Glutamatergic neuron (in vitro differentiated cells): ENCODE data around the gene CDH22. TPM values are rescaled to one million over a fixed set of nuclear protein-coding genes. Genes with fewer than 3 reads are reported as not detected.

Experiments used
- DNase-seq: peaks from one replicate; pipeline ENCODE4 v3.0.0; 2022
- H3K27ac Mint-ChIP-seq: one replicate; pipeline ENCODE4 v1.8.0; 2020; ENCODE audit warnings: mild to moderate bottlenecking, mixed read lengths, inconsistent platforms; ENCODE audit not compliant: unreplicated experiment
- H3K27me3 Mint-ChIP-seq: one replicate; pipeline ENCODE4 v1.8.0; 2020; ENCODE audit warnings: mild to moderate bottlenecking, moderate library complexity, mixed read lengths, inconsistent platforms; ENCODE audit not compliant: unreplicated experiment
- H3K36me3 Mint-ChIP-seq: one replicate; pipeline ENCODE4 v1.8.0; 2020; ENCODE audit warnings: mild to moderate bottlenecking, mixed read lengths, inconsistent platforms; ENCODE audit not compliant: unreplicated experiment
- H3K4me1 Mint-ChIP-seq: one replicate; pipeline ENCODE4 v1.8.0; 2020; ENCODE audit warnings: mild to moderate bottlenecking, low read depth, mixed read lengths, inconsistent platforms; ENCODE audit not compliant: unreplicated experiment
- H3K4me3 Mint-ChIP-seq: one replicate; pipeline ENCODE4 v1.8.0; 2020; ENCODE audit warnings: mild to moderate bottlenecking, mixed read lengths, inconsistent platforms; ENCODE audit not compliant: unreplicated experiment
- H3K9me3 Mint-ChIP-seq: one replicate; pipeline ENCODE4 v1.8.0; 2020; ENCODE audit warnings: mild to moderate bottlenecking, moderate library complexity, mixed read lengths, inconsistent platforms; ENCODE audit not compliant: unreplicated experiment
- CTCF ChIP-seq: fragments of 200-600 bp; sonication (generic); IDR thresholded peaks from one replicate; pipeline ENCODE4 v1.5.0; 2021; ENCODE audit not compliant: partially characterized antibody, unreplicated experiment
- total RNA-seq: library from RNA; stranded (reverse); fragmentation: NEBNext Ultra II Directional; extraction: Animal tissue kit (Norgen Biotek cat#: 25700); gene quantifications from one replicate; pipeline ENCODE4 v1.2.1, GENCODE V29; 2021; ENCODE audit not compliant: unreplicated experiment

CDH22 gene
- total RNA-seq, 1 donor from 2014 or later, result 7.9 TPM

GRCh38 chr20:46202766-46203509, 105.4 kb downstream of the CDH22 start:
- H3K27ac Mint-ChIP-seq, result peak overlapping the region; percentile 23
- H3K4me1 Mint-ChIP-seq, result peaks cover 30% of the 10 kb centered on the region
- peaks cover 10% of the 10 kb centered on the region for H3K27me3 Mint-ChIP-seq
- TF ChIP-seq CTCF, result no peak
- peak overlapping the region; percentile 35 for H3K4me3 Mint-ChIP-seq
- peaks cover 6% of the 10 kb centered on the region for H3K36me3 Mint-ChIP-seq
- peaks cover 15% of the 10 kb centered on the region for H3K9me3 Mint-ChIP-seq
- DNase-seq, result no peak

GRCh38 chr20:46200582-46201570, 107.4 kb downstream of the CDH22 start:
- H3K9me3 Mint-ChIP-seq, result peaks cover 15% of the 10 kb centered on the region
- H3K27ac Mint-ChIP-seq, result no peak overlapping the region
- H3K4me3 Mint-ChIP-seq, result no peak overlapping the region
- TF ChIP-seq CTCF, result no peak
- DNase-seq, result no peak
- H3K36me3 Mint-ChIP-seq, result peaks cover 6% of the 10 kb centered on the region
- H3K27me3 Mint-ChIP-seq, result peaks cover 6% of the 10 kb centered on the region
- peaks cover 29% of the 10 kb centered on the region for H3K4me1 Mint-ChIP-seq

- Mint-ChIP-seq H3K4me3 (peak overlapping the region; percentile 46), H3K9me3 (peaks cover 16% of the 10 kb centered on the region), H3K27me3 (peaks cover 5% of the 10 kb centered on the region), H3K4me1 (peaks cover 17% of the 10 kb centered on the region), H3K27ac (no peak overlapping the region), H3K36me3 (peaks cover 6% of the 10 kb centered on the region)
- peak; percentile 54 for DNase-seq
- no peak for TF ChIP-seq CTCF
Measured at GRCh38 chr20:46199198-46199597, 109.1 kb downstream of the CDH22 start.

- DNase-seq, result no peak
- no peak overlapping the region for H3K27ac Mint-ChIP-seq
- H3K4me1 Mint-ChIP-seq, result peaks cover 14% of the 10 kb centered on the region
- H3K27me3 Mint-ChIP-seq, result peaks cover 6% of the 10 kb centered on the region
- TF ChIP-seq CTCF, result no peak
- peaks cover 6% of the 10 kb centered on the region for H3K36me3 Mint-ChIP-seq
- peaks cover 12% of the 10 kb centered on the region for H3K9me3 Mint-ChIP-seq
- H3K4me3 Mint-ChIP-seq, result no peak overlapping the region
Measured at GRCh38 chr20:46196990-46197389, 111.3 kb downstream of the CDH22 start.
